Esophagus muscularis mucosa (tissue), 4 donors: Measurements from ENCODE around the gene CCDC182. TPM values are rescaled to one million over a fixed set of nuclear protein-coding genes. Genes with fewer than 3 reads are reported as not detected.

Experiments
- DNase-seq: peaks from one replicate; pipeline ENCODE4 v3.0.0-alpha.2; 2017; ENCODE audit errors: extremely low spot score
- H3K27ac ChIP-seq, 4 donors: fragments of 200-600 bp; sonication (generic); replicated peaks in 1 of 4; 1 replicate in 3 of 4; 2 replicates in 1 of 4; pipeline ENCODE4 v1.5.1; 2016 to 2019; ENCODE audit warnings: mild to moderate bottlenecking in 1 of 4
- H3K27me3 ChIP-seq, 4 donors: fragments of 200-600 bp; sonication (generic); one replicate each; pipeline versions ENCODE4 v1.5.1 to v1.6.0; 2016 to 2019
- H3K36me3 ChIP-seq, 4 donors: fragments of 200-600 bp; sonication (generic); one replicate each; pipeline ENCODE4 v1.5.1; 2016 to 2019
- H3K4me1 ChIP-seq, 4 donors: fragments of 200-600 bp; sonication (generic); one replicate each; pipeline ENCODE4 v1.5.1; 2016 to 2019
- H3K4me3 ChIP-seq, 4 donors: fragments of 200-600 bp; sonication (generic); 1 replicate in 2 of 4; 2 replicates in 2 of 4; pipeline ENCODE4 v1.5.1; 2016 to 2019; ENCODE audit warnings: mild to moderate bottlenecking in 4 of 4, moderate library complexity in 1 of 4
- H3K9me3 ChIP-seq, 4 donors: fragments of 200-600 bp; sonication (generic); 1 replicate in 3 of 4; 2 replicates in 1 of 4; pipeline ENCODE4 v1.5.1; 2016 to 2019
- CTCF ChIP-seq, 3 experiments: fragments of 200-600 bp in 2 of 3; fragments of 450-650 bp in 1 of 3; sonication (generic) in 2 of 3; IDR thresholded peaks; one replicate each; pipeline ENCODE4 v1.5.1; 2017 to 2019; ENCODE audit warnings: antibody characterized with exemption in 3 of 3, mild to moderate bottlenecking in 2 of 3, moderate library complexity in 1 of 3
- EP300 ChIP-seq: sonication (generic); formaldehyde crosslinking; IDR thresholded peaks from one replicate; pipeline ENCODE4 v1.6.1; 2017; ENCODE audit warnings: antibody characterized with exemption
- POLR2A ChIP-seq: fragments of 450-650 bp; IDR thresholded peaks from one replicate; pipeline ENCODE4 v1.6.1; 2017; ENCODE audit warnings: antibody characterized with exemption, moderate library complexity, mild to moderate bottlenecking, low read depth
- POLR2AphosphoS5 ChIP-seq, 2 donors: sonication (generic); formaldehyde crosslinking; IDR thresholded peaks; one replicate each; pipeline ENCODE4 v1.6.1; 2017; ENCODE audit warnings: antibody characterized with exemption in 2 of 2
- WGBS: methylation state at CpG from one replicate; pipeline ENCODE4 v1.1.5; 2018; 5-methylcytosine and 5-hydroxymethylcytosine counted together
- intact Hi-C: fragments of 100-400 bp; cut with DNase I; formaldehyde crosslinking; loops from one replicate; pipeline ENCODE4 v1.15.1; 2023
- total RNA-seq, 4 donors: library from RNA; depleted of rRNA; stranded (reverse); fragments of >200 nt; gene quantifications; one replicate each; pipeline versions ENCODE4 v1.1.0 to v1.2.1, GENCODE V29; 2016

CCDC182 gene
- total RNA-seq, 4 donors from 2014 or later = not detected

- no peaks in the 10 kb centered on the region for H3K4me1 ChIP-seq
- no peaks in the 10 kb centered on the region for H3K9me3 ChIP-seq
- no peak overlapping the region for H3K4me3 ChIP-seq
- intact Hi-C loops = no loop called here
- TF ChIP-seq CTCF (IDR thresholded peaks at IDR 0.05) (no peak), EP300 (no peak)
- no peak for DNase-seq
- 78% methylated on average over 13 of the region's 14 CpGs for WGBS
- H3K27me3 ChIP-seq = peaks cover 0 to 10% (median 0%) of the 10 kb centered on the region in 4 donors
- H3K27ac ChIP-seq = no peak overlapping the region
- no peaks in the 10 kb centered on the region for H3K36me3 ChIP-seq
These were observed 20.9 kb downstream of the CCDC182 start for GRCh38 chr17:57724026-57724728.

- intact Hi-C loops = no loop called here
- Histone ChIP-seq H3K4me3 (no peak overlapping the region), H3K4me1 (no peaks in the 10 kb centered on the region), H3K36me3 (no peaks in the 10 kb centered on the region), H3K27ac (no peak overlapping the region), H3K27me3 (peaks cover 0 to 10% (median 0%) of the 10 kb centered on the region in 4 donors), H3K9me3 (no peaks in the 10 kb centered on the region)
- DNase-seq = no peak
- TF ChIP-seq EP300 (no peak), POLR2A (no peak), CTCF (IDR thresholded peaks at IDR 0.05) (no peak), POLR2AphosphoS5 (IDR thresholded peaks at IDR 0.05) (no peak)
- WGBS = 89% methylated on average over 9 of the region's 13 CpGs
These were observed 21.6 kb downstream of the CCDC182 start for GRCh38 chr17:57723427-57724025.

GRCh38 chr17:57722704-57723043 lies 22.4 kb downstream of the CCDC182 start:
- TF ChIP-seq POLR2A (no peak), EP300 (no peak), POLR2AphosphoS5 (IDR thresholded peaks at IDR 0.05) (no peak), CTCF (IDR thresholded peaks at IDR 0.05) (no peak)
- DNase-seq = no peak
- no peaks in the 10 kb centered on the region for H3K36me3 ChIP-seq
- no peak overlapping the region for H3K4me3 ChIP-seq
- H3K27me3 ChIP-seq = peaks cover 0 to 5% (median 0%) of the 10 kb centered on the region in 4 donors
- H3K4me1 ChIP-seq = no peaks in the 10 kb centered on the region
- H3K9me3 ChIP-seq = no peaks in the 10 kb centered on the region
- intact Hi-C loops = no loop called here
- WGBS = 72% methylated on average over 7 of the region's 7 CpGs
- H3K27ac ChIP-seq = no peak overlapping the region

GRCh38 chr17:57721967-57722703 lies 23.0 kb downstream of the CCDC182 start:
- peaks cover 0 to 5% (median 0%) of the 10 kb centered on the region in 4 donors for H3K27me3 ChIP-seq
- DNase-seq = no peak
- H3K4me1 ChIP-seq = no peaks in the 10 kb centered on the region
- TF ChIP-seq CTCF (IDR thresholded peaks at IDR 0.05) (no peak), POLR2A (no peak), EP300 (no peak), POLR2AphosphoS5 (IDR thresholded peaks at IDR 0.05) (no peak)
- 98% methylated on average over 3 of the region's 3 CpGs for WGBS
- intact Hi-C loops = no loop called here
- H3K27ac ChIP-seq = no peak overlapping the region
- H3K9me3 ChIP-seq = no peaks in the 10 kb centered on the region
- H3K36me3 ChIP-seq = no peaks in the 10 kb centered on the region
- H3K4me3 ChIP-seq = no peak overlapping the region
